HG03432 (cell line): ENCODE data around the gene AGBL5.
"Not testable (repeated sequence)": the region's sequence is repeated elsewhere in the genome, so short reads cannot be mapped to it uniquely, and the experiment has no call there.

ENCODE experiments used
- ATAC-seq: cut with Tn5 transposase; IDR thresholded peaks from one replicate; pipeline ENCODE4 v1.9.1; 2021; ENCODE audit warnings: mild to moderate bottlenecking, moderate library complexity; ENCODE audit not compliant: unreplicated experiment

AGBL5 gene

DNA sequence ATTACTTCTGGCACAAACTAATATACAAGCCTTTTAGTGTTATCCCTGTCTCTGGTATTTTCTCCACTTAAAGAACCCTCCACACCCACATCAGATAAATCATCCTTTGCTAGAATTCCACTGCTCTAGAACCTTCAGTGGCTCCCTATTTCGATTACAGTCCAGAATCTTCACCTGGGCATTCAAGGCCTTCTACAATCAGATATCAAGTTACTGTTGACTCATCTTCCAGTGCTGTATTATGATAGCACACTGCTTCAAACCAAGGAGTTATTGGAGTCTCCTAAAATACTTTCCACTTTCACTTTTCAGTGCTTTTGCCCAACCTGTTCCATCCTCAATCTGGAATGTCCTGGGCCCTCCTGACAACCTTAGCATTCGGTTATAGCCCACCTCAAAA is 64.1 kb downstream of the AGBL5 start:
- no peak for ATAC-seq

DNA sequence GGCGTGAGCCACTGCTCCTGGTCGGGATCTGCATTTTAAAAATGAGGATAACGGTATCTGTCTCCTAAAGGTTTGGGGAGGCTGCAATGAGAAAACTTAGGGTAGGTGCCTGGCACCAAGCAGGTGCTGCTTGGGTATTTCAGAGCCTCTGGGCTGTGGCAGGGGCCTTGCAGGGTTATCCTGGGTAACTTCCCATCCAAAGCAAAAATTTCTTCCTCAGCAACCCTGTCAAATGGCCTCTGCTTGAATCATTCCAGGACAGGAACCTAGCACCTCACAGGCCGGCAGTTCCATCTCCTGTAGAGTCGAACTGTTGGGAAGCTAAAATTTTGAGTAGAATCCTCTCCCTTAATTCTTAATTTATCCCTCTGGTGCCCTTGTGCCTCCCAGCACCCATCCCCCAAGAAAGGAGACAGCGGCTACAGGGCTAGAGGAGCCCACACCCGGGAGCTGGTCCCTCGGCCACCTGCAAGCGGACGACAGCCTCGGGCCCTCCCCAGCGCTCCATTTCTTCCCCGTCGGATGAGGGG is 66.6 kb downstream of the AGBL5 start:
- no peak for ATAC-seq

DNA sequence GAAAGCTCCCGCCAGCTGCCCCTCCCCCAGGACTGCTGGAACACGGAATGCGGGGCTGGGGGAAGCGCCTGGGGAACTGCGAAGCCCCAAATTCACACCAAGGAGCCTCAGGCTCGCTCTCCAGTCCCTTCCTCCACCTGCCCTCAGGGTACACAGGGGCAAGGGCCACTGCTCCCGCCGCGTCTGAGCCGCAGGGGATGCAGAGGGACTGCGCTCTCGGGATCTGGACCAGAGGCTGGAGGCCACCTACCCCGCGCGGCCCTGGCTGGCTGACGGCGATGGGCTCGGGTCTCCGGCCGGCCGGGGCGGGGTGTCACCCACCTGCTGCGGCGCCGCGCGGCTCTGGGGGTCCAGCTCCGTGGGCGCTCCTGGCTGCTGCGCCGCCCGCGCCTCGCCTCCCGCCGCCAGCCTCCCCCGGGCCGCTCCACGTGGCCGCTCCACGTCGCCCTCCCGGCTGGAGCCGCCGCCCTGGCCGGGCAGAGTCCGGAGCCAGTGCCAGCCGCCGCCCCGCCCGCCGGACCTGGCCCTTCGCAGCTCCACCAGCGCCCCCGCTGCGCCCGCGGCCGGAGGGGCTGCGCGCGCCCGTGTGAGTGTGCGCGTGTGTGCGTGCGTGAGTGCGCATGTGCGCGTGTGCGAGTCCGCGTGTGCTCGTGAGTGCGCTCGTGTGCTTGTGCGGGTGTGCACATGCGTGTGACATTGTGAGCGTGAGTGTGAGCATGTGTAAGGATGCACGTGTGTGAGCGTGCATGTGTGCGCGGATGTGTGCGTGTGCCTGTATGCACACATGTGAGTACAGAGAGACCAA is 67.3 kb downstream of the AGBL5 start, which contains the start of gene CGREF1:
Gene CGREF1, minus strand, starts transcription at position 604 of the 805 bp plus-strand sequence. CDS start 14,762 bp downstream, outside the sequence.
- ATAC-seq = no peak

DNA sequence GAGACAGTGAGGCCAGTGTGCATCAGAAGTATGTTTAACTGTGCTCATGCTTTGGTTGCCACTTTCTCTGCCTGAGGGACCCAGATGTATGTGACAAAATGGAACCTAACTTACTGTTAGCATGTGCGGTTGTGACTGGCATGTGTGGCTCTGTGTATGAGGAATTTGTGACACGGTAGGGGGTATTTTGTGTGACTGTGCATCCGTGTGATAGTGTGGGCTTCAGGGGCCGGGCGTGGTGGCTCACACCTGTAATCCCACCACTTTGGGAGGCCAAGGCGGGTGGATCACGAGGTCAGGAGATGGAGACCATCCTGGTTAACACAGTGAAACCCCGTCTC is 67.8 kb downstream of the AGBL5 start:
- not testable (repeated sequence) for ATAC-seq
